Panc1 (cell line): ENCODE data around the gene GAMT. TPM values are rescaled to one million over a fixed set of nuclear protein-coding genes. Genes with fewer than 3 reads are reported as not detected.

Source experiments
- ATAC-seq: fragments of 200-7000 bp; cut with Tn5 transposase; 2 replicates; pipeline ENCODE4 v1.9.1; 2020; ENCODE audit warnings: mild to moderate bottlenecking, moderate library complexity
- BruUV-seq: library from RNA; stranded (reverse); fragments of 400-500 nt; replicated peaks from 2 replicates; lab custom pipeline; 2021; lab: Mats Ljungman, UMichigan
- CTCF ChIA-PET: fragments of 300-600 bp; sonication (Branson Sonifier 250); formaldehyde crosslinking; loops from one replicate; lab custom pipeline; 2022; ENCODE audit warnings: antibody characterized with exemption; lab: Charles Lee
- POLR2A ChIA-PET: fragments of 300-600 bp; sonication (Branson Sonifier 250); formaldehyde crosslinking; loops from one replicate; lab custom pipeline; 2022; ENCODE audit warnings: antibody characterized with exemption; lab: Charles Lee
- DNase-seq: peaks from one replicate; pipeline ENCODE4 v3.0.0-alpha.2; 2010; ENCODE audit warnings: low read depth, low spot score
- H3K27ac ChIP-seq: 2 replicates; pipeline ENCODE4 v1.5.1; 2011; ENCODE audit warnings: mild to moderate bottlenecking, low read length, inconsistent platforms
- H3K27me3 ChIP-seq: fragments of 200-500 bp; sonication (Bioruptor generic); 2 replicates; pipeline ENCODE4 v1.6.0; 2014; ENCODE audit warnings: low read length, inconsistent platforms; ENCODE audit not compliant: control insufficient read depth, insufficient read depth
- H3K36me3 ChIP-seq: fragments of 200-500 bp; sonication (Bioruptor generic); 2 replicates; pipeline ENCODE4 v1.5.1; 2014; ENCODE audit warnings: inconsistent platforms, mild to moderate bottlenecking, low read length, moderate library complexity; ENCODE audit not compliant: control insufficient read depth, insufficient read depth
- H3K4me1 ChIP-seq: 2 replicates; pipeline ENCODE4 v1.5.1; 2011; ENCODE audit warnings: inconsistent platforms, mild to moderate bottlenecking, low read length, moderate library complexity; ENCODE audit not compliant: control insufficient read depth, insufficient read depth
- H3K4me3 ChIP-seq, 2 experiments: 2 replicates each; pipeline ENCODE4 v1.5.1; 2011 to 2012; ENCODE audit warnings: low read depth in 2 of 2, low read length in 2 of 2, mild to moderate bottlenecking in 2 of 2, inconsistent platforms in 1 of 2, moderate library complexity in 1 of 2
- H3K9me3 ChIP-seq: fragments of 200-500 bp; sonication (Bioruptor generic); 2 replicates; pipeline ENCODE4 v1.5.1; 2014; ENCODE audit warnings: low read depth, mild to moderate bottlenecking, inconsistent platforms, low read length, moderate library complexity; ENCODE audit not compliant: control insufficient read depth, insufficient read depth
- POLR2AphosphoS5 ChIP-seq: IDR thresholded peaks from 2 replicates; pipeline ENCODE4 v1.6.1; 2012; ENCODE audit warnings: mild to moderate bottlenecking, low read depth, low read length, moderate library complexity
- SIN3A ChIP-seq: IDR thresholded peaks from 2 replicates; pipeline ENCODE4 v1.6.1; 2012; ENCODE audit warnings: low read depth, mild to moderate bottlenecking, low read length, moderate library complexity, borderline replicate concordance; ENCODE audit not compliant: insufficient read depth
- TCF7L2 ChIP-seq: IDR thresholded peaks from 2 replicates; pipeline ENCODE4 v1.6.1; 2011; ENCODE audit warnings: mild to moderate bottlenecking, low read depth, low read length, inconsistent platforms
- in situ Hi-C: cut with HindIII; loops from 2 replicates; pipeline ENCODE4 v1.10.0; 2016; ENCODE audit warnings: low sequenced_read_pairs, low pct_unique_long_range_greater_than_20kb
- intact Hi-C: fragments of 100-400 bp; cut with micrococcal nuclease; formaldehyde crosslinking; loops from one replicate; pipeline ENCODE4 v1.10.0; 2022; ENCODE audit not compliant: unreplicated experiment
- total RNA-seq: library from RNA; stranded (reverse); gene quantifications from one replicate; pipeline ENCODE4 v1.2.1, GENCODE V29; 2021; ENCODE audit not compliant: unreplicated experiment
- TF ChIP-seq, protein P1 (sequence below): fragments of 450-650 bp; IDR thresholded peaks from 2 replicates; pipeline ENCODE4 v1.5.1; 2017; ENCODE audit warnings: mild to moderate bottlenecking
- TF ChIP-seq, protein P2 (sequence below), 2 experiments: IDR thresholded peaks; 2 replicates each; pipeline ENCODE4 v1.6.1; 2011 to 2012; ENCODE audit warnings: low read depth in 2 of 2, control low read depth in 1 of 2, low read length in 1 of 2, mild to moderate bottlenecking in 1 of 2, moderate library complexity in 1 of 2; ENCODE audit not compliant: insufficient read depth in 1 of 2

Gene GAMT
- total RNA-seq, 1 experiment from 2014 or later, result 21.2 TPM

DNA sequence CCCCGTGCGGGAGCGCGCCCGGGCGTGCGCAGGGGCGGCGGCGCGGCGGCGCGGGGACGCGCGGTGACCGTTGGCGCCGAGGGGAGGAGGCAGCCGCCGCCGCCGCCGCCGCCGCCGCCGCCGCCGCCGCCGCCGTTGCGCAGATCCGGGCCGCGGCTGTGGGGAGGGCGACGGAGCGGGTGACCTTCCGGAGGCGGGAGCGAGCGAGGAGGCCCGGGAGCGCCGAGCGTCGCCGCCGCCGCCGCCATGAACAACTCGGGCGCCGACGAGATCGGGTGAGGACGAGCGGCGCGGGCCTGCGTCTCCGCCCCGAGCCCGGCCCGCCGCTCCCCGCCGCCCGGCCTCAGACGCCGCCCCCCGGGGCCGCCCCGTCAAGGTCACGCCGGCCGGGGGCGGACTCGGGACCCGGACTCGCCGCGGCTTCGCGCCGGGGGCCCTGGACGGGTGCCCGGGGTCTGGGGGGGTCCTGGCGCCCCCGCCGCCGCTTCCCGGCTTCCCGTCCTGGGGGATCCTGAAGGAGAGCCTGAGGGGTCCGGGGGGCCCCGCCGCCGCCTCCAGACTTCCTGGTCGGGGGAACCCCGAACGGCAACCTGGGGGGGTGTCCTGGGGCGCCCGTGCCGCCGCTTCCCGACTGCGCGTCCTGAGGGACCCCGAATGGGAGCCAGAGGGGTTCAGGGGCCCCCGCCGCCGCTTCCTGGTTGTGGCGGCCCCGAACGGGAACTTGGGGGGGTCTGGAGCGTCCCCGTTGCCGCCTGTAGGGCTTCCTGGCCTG is 6.4 kb upstream of the GAMT start, which contains the start of gene DAZAP1:
Gene DAZAP1, plus strand, starts transcription at position 59 of the 772 bp plus-strand sequence. Its CDS starts 188 bp downstream, at position 247.
- no TSS peak for BruUV-seq
- in situ Hi-C loops, result no loop called here
- Histone ChIP-seq H3K27ac (peak within 1 kb of the TSS; percentile 88), H3K9me3 (no peaks in the 10 kb centered on the region), H3K36me3 (no peaks in the 10 kb centered on the region; the same call in 1 of the 2 replicates), H3K4me3 (peak within 1 kb of the TSS; percentile 77), H3K27me3 (no peaks in the 10 kb centered on the region), H3K4me1 (peaks cover 32% of the 10 kb centered on the region)
- TF ChIP-seq TCF7L2, result no peak
- 0 out of 2 replicates have a peak, but pooled peaks have one; percentile 34 for TF ChIP-seq SIN3A
- intact Hi-C loops, result no loop called here
- ATAC-seq (peak; percentile 41), DNase-seq (no peak)
- POLR2A ChIA-PET, result no interaction called here
- CTCF ChIA-PET, result no interaction called here

DNA sequence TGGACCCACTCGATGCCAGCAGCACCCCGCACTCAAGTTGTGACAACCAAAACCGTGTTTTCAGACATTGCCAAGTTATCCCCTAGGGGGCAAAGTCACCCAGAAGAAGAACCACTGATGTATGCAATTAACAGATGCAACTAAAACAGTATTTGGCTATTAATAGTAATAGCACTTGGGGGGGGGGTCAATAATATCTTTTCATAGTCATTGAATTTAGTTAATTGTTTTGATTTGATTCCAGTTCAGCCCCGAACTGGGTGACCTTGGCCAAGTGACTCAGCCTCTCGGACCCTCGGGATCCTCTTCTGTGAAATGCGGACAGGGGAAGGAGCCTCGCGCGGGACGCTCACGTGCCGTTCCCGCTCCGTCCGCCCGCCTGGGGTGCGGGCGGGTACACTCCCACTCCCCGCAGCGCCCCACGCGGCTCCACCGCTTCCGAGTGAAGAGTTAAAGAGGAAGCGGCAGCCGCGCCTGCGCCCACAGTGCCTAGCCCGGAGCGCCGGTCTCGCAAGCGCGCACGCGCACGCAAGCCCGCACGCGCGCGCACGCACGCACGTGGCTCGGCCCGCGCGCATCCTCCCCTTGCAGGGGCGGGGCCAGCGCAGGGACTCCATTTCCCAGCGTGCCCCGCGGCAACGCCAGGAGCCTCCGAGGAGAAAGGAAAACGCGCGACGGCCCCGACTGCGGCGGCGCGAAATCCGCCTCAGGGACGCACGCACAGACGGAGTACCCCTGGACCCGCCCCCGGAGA is 5.6 kb upstream of the GAMT start:
- POLR2A ChIA-PET, result no interaction called here
- peak overlapping the region; percentile 88 for H3K27ac ChIP-seq
- H3K9me3 ChIP-seq, result no peaks in the 10 kb centered on the region
- no peaks in the 10 kb centered on the region; the same call in 1 of the 2 replicates for H3K36me3 ChIP-seq
- H3K27me3 ChIP-seq, result no peaks in the 10 kb centered on the region
- intact Hi-C loops, result no loop called here
- peak overlapping the region; percentile 49 to 54 for H3K4me3 ChIP-seq
- no TSS peak for BruUV-seq
- CTCF ChIA-PET, result no interaction called here
- in situ Hi-C loops, result no loop called here
- peaks cover 32% of the 10 kb centered on the region for H3K4me1 ChIP-seq
- ATAC-seq (peak; percentile 87), DNase-seq (peak; percentile 62)
- TF ChIP-seq, protein P1, sequence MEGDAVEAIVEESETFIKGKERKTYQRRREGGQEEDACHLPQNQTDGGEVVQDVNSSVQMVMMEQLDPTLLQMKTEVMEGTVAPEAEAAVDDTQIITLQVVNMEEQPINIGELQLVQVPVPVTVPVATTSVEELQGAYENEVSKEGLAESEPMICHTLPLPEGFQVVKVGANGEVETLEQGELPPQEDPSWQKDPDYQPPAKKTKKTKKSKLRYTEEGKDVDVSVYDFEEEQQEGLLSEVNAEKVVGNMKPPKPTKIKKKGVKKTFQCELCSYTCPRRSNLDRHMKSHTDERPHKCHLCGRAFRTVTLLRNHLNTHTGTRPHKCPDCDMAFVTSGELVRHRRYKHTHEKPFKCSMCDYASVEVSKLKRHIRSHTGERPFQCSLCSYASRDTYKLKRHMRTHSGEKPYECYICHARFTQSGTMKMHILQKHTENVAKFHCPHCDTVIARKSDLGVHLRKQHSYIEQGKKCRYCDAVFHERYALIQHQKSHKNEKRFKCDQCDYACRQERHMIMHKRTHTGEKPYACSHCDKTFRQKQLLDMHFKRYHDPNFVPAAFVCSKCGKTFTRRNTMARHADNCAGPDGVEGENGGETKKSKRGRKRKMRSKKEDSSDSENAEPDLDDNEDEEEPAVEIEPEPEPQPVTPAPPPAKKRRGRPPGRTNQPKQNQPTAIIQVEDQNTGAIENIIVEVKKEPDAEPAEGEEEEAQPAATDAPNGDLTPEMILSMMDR, result peak; percentile 70; the same call in 1 of the 2 replicates
- TF ChIP-seq TCF7L2, result no peak
- TF ChIP-seq, protein P2, sequence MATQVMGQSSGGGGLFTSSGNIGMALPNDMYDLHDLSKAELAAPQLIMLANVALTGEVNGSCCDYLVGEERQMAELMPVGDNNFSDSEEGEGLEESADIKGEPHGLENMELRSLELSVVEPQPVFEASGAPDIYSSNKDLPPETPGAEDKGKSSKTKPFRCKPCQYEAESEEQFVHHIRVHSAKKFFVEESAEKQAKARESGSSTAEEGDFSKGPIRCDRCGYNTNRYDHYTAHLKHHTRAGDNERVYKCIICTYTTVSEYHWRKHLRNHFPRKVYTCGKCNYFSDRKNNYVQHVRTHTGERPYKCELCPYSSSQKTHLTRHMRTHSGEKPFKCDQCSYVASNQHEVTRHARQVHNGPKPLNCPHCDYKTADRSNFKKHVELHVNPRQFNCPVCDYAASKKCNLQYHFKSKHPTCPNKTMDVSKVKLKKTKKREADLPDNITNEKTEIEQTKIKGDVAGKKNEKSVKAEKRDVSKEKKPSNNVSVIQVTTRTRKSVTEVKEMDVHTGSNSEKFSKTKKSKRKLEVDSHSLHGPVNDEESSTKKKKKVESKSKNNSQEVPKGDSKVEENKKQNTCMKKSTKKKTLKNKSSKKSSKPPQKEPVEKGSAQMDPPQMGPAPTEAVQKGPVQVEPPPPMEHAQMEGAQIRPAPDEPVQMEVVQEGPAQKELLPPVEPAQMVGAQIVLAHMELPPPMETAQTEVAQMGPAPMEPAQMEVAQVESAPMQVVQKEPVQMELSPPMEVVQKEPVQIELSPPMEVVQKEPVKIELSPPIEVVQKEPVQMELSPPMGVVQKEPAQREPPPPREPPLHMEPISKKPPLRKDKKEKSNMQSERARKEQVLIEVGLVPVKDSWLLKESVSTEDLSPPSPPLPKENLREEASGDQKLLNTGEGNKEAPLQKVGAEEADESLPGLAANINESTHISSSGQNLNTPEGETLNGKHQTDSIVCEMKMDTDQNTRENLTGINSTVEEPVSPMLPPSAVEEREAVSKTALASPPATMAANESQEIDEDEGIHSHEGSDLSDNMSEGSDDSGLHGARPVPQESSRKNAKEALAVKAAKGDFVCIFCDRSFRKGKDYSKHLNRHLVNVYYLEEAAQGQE (IDR thresholded peaks at IDR 0.05; ENCODE audit: insufficient read depth in 1 of 2, low read depth in 2 of 2, low read length in 1 of 2), result no peak
- TF ChIP-seq SIN3A, result no peak
- TF ChIP-seq POLR2AphosphoS5, result peak; percentile 60
